Endothelial cell of hepatic sinusoid (primary cell): ENCODE results near the gene TRNT1.

Experiments used
- in situ Hi-C: cut with HindIII; loops from 2 replicates; pipeline ENCODE4 v1.10.0; 2017; ENCODE audit warnings: low sequenced_read_pairs

The TRNT1 gene

GRCh38 chr3:3110749-3111361 lies 15.9 kb upstream of the TRNT1 start:
- in situ Hi-C loops: no loop called here

- in situ Hi-C loops: no loop called here
Observed at GRCh38 chr3:3113042-3113709, 13.6 kb upstream of the TRNT1 start.

- in situ Hi-C loops: no loop called here
Observed at GRCh38 chr3:3117651-3118050, 9.1 kb upstream of the TRNT1 start.

- in situ Hi-C loops: no loop called here
Observed at GRCh38 chr3:3119393-3119851, 7.3 kb upstream of the TRNT1 start.

DNA sequence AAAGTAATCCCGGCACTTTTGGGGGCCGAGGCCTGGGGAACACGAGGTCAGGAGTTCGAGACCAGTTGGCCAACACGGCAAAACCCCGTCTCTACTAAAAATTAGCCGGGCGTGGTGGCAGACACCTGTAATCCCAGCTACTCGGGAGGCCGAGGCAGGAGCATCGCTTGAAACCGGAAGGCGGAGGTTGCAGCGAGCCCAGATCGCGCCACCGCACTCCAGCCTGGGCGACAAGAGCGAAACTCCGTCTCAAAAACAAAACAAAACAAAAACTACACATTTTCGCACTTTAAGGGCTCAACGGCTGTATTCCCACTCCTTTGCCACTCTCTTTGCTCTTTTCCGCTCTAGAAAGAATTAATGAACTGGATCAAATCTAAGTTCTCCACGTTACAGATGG lies 763 bp upstream of the TRNT1 start:
- in situ Hi-C loops: no loop called here

GRCh38 chr3:3127432-3128010 lies 781 bp downstream of the TRNT1 start:
- in situ Hi-C loops: no loop called here

- in situ Hi-C loops: no loop called here
Observed at GRCh38 chr3:3129579-3129978, 2.8 kb downstream of the TRNT1 start.

DNA sequence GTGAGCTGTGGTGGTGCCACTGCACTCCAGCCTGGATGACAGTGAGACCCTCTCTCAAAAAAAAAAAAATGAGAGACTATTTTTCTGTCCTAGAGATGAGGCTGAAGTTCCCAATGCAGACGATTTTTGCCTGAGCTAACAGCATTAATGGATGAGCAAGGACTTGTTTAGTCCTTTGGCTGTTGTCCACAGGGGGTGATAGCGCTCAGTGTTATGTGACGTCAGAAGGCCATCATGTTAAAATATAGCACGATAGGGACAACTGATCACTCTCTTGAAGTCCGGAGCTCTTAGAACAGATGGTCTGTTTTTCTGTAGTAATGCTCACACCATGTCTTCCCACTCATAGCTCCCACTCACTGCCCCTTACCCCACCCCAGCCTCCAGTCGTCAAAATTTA lies 6.8 kb downstream of the TRNT1 start:
- in situ Hi-C loops: no loop called here

GRCh38 chr3:3134750-3135448 lies 8.2 kb downstream of the TRNT1 start:
- in situ Hi-C loops: no loop called here

DNA sequence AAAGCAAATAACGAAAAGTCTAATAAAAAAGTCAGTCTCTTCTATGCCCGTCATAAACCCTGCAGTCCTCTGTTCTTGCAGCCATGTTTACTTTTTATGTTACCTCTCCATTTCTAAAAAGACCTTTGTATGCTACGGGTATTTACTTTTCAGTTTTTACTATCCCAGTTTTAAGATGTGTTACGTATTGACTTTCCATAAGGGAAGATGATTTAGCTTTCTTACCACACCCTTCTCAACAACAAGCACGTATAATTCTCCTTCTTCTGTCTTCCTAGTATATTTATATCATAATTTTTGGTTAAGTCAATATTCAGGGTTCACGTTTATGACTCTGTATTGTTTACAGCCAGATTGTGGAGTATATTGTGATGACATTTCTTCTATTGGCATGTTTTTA lies 10.8 kb downstream of the TRNT1 start:
- in situ Hi-C loops: no loop called here

GRCh38 chr3:3141939-3142338 lies 15.2 kb downstream of the TRNT1 start:
- in situ Hi-C loops: no loop called here

DNA sequence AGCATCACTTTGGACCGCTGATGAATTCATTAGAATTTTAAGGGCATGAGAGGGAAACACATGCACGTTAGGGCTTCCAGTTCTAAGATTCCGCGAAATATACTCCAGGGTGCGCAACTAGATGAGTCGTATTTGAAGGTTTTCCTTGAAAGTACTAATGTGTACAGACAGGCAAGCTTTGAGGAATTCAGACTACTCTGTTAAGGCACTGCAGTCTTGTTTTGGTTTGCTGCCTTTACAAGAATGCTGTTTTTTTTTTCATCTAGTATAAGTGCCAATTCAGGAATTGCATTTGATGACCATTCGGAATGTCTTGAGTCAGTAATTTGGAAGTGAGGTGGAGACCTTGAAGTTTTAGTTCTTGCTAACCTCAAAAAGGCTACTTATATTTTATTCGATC lies 19.1 kb downstream of the TRNT1 start:
- in situ Hi-C loops: no loop called here

GRCh38 chr3:3149560-3149959 lies 22.8 kb downstream of the TRNT1 start:
- in situ Hi-C loops: no loop called here

- in situ Hi-C loops: no loop called here
Observed at GRCh38 chr3:3151513-3151912, 24.8 kb downstream of the TRNT1 start.

DNA sequence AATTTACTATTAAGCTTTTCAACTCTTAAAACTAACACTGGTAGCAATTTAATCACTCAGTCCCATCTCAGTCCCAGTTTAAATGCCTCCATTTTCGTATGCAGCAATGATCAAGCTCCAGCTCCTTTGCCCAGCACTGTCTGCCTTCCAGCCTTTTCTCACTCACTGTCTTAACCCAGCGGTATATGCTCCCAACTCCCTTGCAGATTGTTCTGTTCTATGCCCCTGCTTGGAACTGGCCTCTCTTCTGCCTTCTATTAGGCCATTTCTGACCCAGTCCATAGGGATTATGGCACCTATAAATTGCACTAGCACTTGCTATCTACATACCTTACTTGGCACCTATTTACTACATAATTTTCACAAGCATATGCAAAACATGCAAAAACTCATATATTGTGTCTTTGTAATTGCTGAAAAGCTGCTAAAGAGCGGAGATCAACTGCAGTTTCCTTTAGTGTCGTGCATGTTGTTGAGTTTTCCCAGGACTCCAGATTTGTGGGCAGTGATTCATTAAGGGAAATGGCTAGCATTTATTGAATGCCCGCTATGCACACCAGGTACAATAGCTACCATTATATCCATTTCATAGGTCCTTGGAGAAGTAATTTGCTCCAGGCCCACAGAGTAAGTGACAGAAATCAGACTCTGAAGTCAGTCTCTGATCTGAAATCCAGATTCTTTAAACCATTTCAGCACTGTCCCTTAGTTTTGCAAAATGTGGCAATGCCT lies 28.3 kb downstream of the TRNT1 start:
- in situ Hi-C loops: no loop called here

GRCh38 chr3:3157484-3157883 lies 30.7 kb downstream of the TRNT1 start:
- in situ Hi-C loops: no loop called here

DNA sequence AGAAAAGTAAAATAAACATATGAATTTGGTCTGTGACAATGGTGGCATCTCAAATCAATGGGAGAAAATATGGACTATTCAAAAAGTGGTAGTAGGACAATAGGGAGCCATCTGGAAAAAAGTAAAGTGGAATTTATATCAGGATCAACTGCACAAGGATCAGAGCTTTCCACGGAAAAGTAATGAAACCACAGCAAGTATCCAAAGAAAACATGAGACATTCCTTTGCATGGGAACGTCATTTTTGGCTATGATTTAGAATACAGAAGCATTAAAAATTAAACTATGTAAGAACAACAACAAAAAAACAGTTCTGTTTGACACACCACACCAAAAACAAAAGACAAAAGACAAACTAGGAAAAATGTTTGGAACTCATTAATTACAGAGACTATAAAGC lies 34.1 kb downstream of the TRNT1 start:
- in situ Hi-C loops: no loop called here

GRCh38 chr3:3165241-3165640 lies 38.5 kb downstream of the TRNT1 start:
- in situ Hi-C loops: no loop called here

- in situ Hi-C loops: no loop called here
Observed at GRCh38 chr3:3165650-3166049, 38.9 kb downstream of the TRNT1 start.

DNA sequence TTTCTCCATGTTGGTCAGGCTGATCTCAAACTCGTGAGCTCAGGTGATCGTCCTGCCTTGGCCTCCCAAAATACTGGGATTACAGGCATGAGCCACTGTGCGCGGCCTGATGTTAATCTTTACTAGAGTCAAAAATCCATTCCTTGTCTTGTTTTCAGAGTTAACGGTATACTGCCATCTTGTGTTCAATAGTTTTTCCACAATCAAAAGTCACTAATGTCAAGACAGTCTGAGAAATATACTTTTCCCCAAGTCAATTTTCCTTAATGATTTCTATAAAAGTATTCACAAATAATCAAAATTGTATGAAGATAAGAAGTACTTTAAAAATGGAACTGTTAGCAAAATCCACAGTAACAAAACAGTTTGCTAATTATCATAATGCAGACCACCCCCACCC lies 44.3 kb downstream of the TRNT1 start:
- in situ Hi-C loops: no loop called here

DNA sequence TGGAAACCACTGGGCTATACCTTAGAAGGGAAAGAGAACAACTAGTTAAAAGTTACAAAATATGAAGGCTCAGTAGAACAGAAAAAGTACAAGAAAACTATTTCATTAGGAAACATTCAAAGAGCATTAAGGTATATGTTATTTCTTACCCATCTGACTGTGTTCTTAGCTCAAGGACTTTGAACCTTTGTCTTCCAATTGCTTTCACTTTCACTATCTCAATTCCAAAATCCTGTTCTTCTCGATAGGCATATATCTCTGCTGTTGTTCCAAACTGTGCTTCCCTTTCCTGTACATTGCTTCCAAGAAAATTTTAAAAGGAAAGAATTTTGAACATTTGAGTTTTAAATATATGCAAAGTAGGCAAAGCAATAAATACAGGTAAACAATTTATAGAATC lies 45.9 kb downstream of the TRNT1 start:
- in situ Hi-C loops: no loop called here
